ENCODE results near the gene ATP5F1A. TPM values are rescaled to one million over a fixed set of nuclear protein-coding genes. Genes with fewer than 3 reads are reported as not detected.

ATP5F1A gene
- total RNA-seq, 1 experiment from 2014 or later: 479 TPM

- no peak for DNase-seq (ENCODE audit: low spot score)
- Histone ChIP-seq H3K4me3 (ENCODE audit: low read depth, low read length, poor library complexity, severe bottlenecking) (no peak overlapping the region), H3K27ac (ENCODE audit: low read depth, low read length, poor library complexity, severe bottlenecking) (no peak overlapping the region), H3K4me1 (ENCODE audit: insufficient read depth, low read length, poor library complexity, severe bottlenecking) (peaks cover 6% of the 10 kb centered on the region), H3K27me3 (replicated peaks; ENCODE audit: insufficient read depth, low read depth, low read length, poor library complexity) (no peaks in the 10 kb centered on the region), H3K36me3 (ENCODE audit: insufficient read depth, low read length, poor library complexity, severe bottlenecking) (no peaks in the 10 kb centered on the region), H3K9me3 (ENCODE audit: low read depth, low read length, poor library complexity, severe bottlenecking) (no peaks in the 10 kb centered on the region)
- ChIA-PET CTCF (no interaction called here), POLR2A (ENCODE audit: low non-redundant PET) (no interaction called here)
- no TSS peak for BruUV-seq (replicated peaks)
- TF ChIP-seq EZH2 (IDR thresholded peaks at IDR 0.05; ENCODE audit: borderline replicate concordance, low read depth, low read length, poor library complexity, severe bottlenecking) (no peak), CTCF (conservative IDR thresholded peaks at IDR 0.05; ENCODE audit: low read depth, low read length) (no peak)
- intact Hi-C loops (cut with micrococcal nuclease; ENCODE audit: unreplicated experiment): no loop called here
These were observed 60.4 kb downstream of the ATP5F1A start for GRCh38 chr18:46037512-46038305.

- intact Hi-C loops (cut with micrococcal nuclease; ENCODE audit: unreplicated experiment): no loop called here
- no peak overlapping the region for H3K4me3 ChIP-seq (ENCODE audit: low read depth, low read length, poor library complexity, severe bottlenecking)
- H3K4me1 ChIP-seq (ENCODE audit: insufficient read depth, low read length, poor library complexity, severe bottlenecking): peaks cover 6% of the 10 kb centered on the region
- H3K27me3 ChIP-seq (replicated peaks; ENCODE audit: insufficient read depth, low read depth, low read length, poor library complexity): no peaks in the 10 kb centered on the region
- no peaks in the 10 kb centered on the region for H3K9me3 ChIP-seq (ENCODE audit: low read depth, low read length, poor library complexity, severe bottlenecking)
- no peak for TF ChIP-seq EZH2 (IDR thresholded peaks at IDR 0.05; ENCODE audit: borderline replicate concordance, low read depth, low read length, poor library complexity, severe bottlenecking)
- no peak for TF ChIP-seq CTCF (conservative IDR thresholded peaks at IDR 0.05; ENCODE audit: low read depth, low read length)
- no peak for DNase-seq (ENCODE audit: low spot score)
- BruUV-seq (replicated peaks): no TSS peak
- H3K36me3 ChIP-seq (ENCODE audit: insufficient read depth, low read length, poor library complexity, severe bottlenecking): no peaks in the 10 kb centered on the region
- H3K27ac ChIP-seq (ENCODE audit: low read depth, low read length, poor library complexity, severe bottlenecking): no peak overlapping the region
- CTCF ChIA-PET: no interaction called here
- POLR2A ChIA-PET (ENCODE audit: low non-redundant PET): no interaction called here
These were observed 62.1 kb downstream of the ATP5F1A start for GRCh38 chr18:46035696-46036680.

GRCh38 chr18:46034230-46034629 is 63.9 kb downstream of the ATP5F1A start:
- CTCF ChIA-PET: interaction anchor here (1.3 kb wide), 1 partner anchor 39 kb away, joined by 3 read pairs; no protein-coding TSS in a partner anchor

More at GRCh38 chr18:46034230-46034629, 63.9 kb downstream of the ATP5F1A start:
- Histone ChIP-seq H3K27me3 (replicated peaks; ENCODE audit: insufficient read depth, low read depth, low read length, poor library complexity) (peaks cover under 1% of the 10 kb centered on the region), H3K27ac (ENCODE audit: low read depth, low read length, poor library complexity, severe bottlenecking) (no peak overlapping the region), H3K36me3 (ENCODE audit: insufficient read depth, low read length, poor library complexity, severe bottlenecking) (no peaks in the 10 kb centered on the region), H3K4me3 (ENCODE audit: low read depth, low read length, poor library complexity, severe bottlenecking) (no peak overlapping the region), H3K9me3 (ENCODE audit: low read depth, low read length, poor library complexity, severe bottlenecking) (no peaks in the 10 kb centered on the region), H3K4me1 (ENCODE audit: insufficient read depth, low read length, poor library complexity, severe bottlenecking) (peaks cover 6% of the 10 kb centered on the region)
- no TSS peak for BruUV-seq (replicated peaks)
- intact Hi-C loops (cut with micrococcal nuclease; ENCODE audit: unreplicated experiment): no loop called here
- POLR2A ChIA-PET (ENCODE audit: low non-redundant PET): no interaction called here
- TF ChIP-seq EZH2 (IDR thresholded peaks at IDR 0.05; ENCODE audit: borderline replicate concordance, low read depth, low read length, poor library complexity, severe bottlenecking) (no peak), CTCF (conservative IDR thresholded peaks at IDR 0.05; ENCODE audit: low read depth, low read length) (no peak)
- peak; percentile 73 for DNase-seq (ENCODE audit: low spot score)

All from A673 (cell line).